Neural progenitor cell (in vitro differentiated cells): ENCODE measurements around the gene CFDP1.

Source experiments
- EZH2 ChIP-seq: fragments of 200-600 bp; sonication (generic); IDR thresholded peaks from 2 replicates; pipeline ENCODE4 v1.6.1; 2017; ENCODE audit warnings: antibody characterized with exemption, mild to moderate bottlenecking, moderate library complexity
- EZH2phosphoT487 ChIP-seq: fragments of 200-600 bp; sonication (generic); IDR thresholded peaks from 2 replicates; pipeline ENCODE4 v1.6.1; 2017; ENCODE audit warnings: antibody characterized with exemption
- TF ChIP-seq, protein P1 (sequence below): fragments of 200-600 bp; sonication (generic); IDR thresholded peaks from 2 replicates; pipeline ENCODE4 v1.5.1; 2017; ENCODE audit warnings: antibody characterized with exemption, mild to moderate bottlenecking

DNA sequence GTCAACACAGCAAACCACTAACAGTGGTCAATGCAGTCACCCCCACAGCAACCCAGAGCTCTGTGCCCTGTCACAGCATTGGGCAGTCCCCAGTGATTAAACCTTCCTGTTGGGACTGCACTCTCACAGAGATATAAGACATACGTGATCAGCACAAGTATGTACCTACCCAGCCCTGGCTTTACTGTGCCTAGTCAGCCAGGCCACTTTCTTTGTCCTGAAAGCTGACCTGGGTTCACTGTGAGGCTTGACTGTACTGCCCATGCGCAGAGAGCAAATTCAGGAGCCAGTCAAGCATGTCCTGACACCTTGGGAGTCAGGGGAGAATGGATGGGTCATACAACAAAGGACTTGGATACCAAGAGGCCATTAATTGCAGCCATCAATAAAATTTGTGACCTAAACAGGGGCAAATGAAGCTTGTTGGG is 42.1 kb upstream of the CFDP1 start:
- TF ChIP-seq, protein P1, sequence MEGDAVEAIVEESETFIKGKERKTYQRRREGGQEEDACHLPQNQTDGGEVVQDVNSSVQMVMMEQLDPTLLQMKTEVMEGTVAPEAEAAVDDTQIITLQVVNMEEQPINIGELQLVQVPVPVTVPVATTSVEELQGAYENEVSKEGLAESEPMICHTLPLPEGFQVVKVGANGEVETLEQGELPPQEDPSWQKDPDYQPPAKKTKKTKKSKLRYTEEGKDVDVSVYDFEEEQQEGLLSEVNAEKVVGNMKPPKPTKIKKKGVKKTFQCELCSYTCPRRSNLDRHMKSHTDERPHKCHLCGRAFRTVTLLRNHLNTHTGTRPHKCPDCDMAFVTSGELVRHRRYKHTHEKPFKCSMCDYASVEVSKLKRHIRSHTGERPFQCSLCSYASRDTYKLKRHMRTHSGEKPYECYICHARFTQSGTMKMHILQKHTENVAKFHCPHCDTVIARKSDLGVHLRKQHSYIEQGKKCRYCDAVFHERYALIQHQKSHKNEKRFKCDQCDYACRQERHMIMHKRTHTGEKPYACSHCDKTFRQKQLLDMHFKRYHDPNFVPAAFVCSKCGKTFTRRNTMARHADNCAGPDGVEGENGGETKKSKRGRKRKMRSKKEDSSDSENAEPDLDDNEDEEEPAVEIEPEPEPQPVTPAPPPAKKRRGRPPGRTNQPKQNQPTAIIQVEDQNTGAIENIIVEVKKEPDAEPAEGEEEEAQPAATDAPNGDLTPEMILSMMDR = no peak
- TF ChIP-seq EZH2 (no peak), EZH2phosphoT487 (no peak)
